Left cardiac atrium (tissue), 4 donors: ENCODE measurements around the gene ARHGAP29. TPM values are rescaled to one million over a fixed set of nuclear protein-coding genes. Genes with fewer than 3 reads are reported as not detected.

ENCODE experiments used
- ATAC-seq, 2 donors: fragments of 200-7000 bp; cut with Tn5 transposase; one replicate each; pipeline ENCODE4 v1.9.1; 2020; ENCODE audit warnings: mild to moderate bottlenecking in 2 of 2, moderate library complexity in 2 of 2
- DNase-seq: peaks from one replicate; pipeline ENCODE4 v3.0.0-alpha.2; 2020
- intact Hi-C, 2 donors: fragments of 100-400 bp; cut with DNase I; formaldehyde crosslinking; loops; one replicate each; pipeline versions ENCODE4 v1.14.1 to v1.15.1; 2022 to 2023
- total RNA-seq, 2 donors: library from RNA; stranded (reverse); fragmentation: NEBNext Ultra II Directional; extraction: Animal tissue kit (Norgen Biotek cat#: 25700); gene quantifications; one replicate each; pipeline ENCODE4 v1.2.1, GENCODE V29; 2021
- donor health status: DM: no; HTN: yes; CAD: no.
- donor health status: DM: no; HTN: yes; CAD: no; lungs with severe emphysema.
- donor health status: DM: yes; HTN: yes; CAD: no.
- donor health status: Dilated cardiomyopathy.

Gene ARHGAP29
- total RNA-seq, 2 donors from 2014 or later = 29.4 to 38.9 TPM

- DNase-seq = no peak
- peak in 1 of 2 donors; percentile 53 for ATAC-seq
- intact Hi-C loops = no loop called here
Observed at GRCh38 chr1:94265906-94266305, 28.5 kb upstream of the ARHGAP29 start.

DNA sequence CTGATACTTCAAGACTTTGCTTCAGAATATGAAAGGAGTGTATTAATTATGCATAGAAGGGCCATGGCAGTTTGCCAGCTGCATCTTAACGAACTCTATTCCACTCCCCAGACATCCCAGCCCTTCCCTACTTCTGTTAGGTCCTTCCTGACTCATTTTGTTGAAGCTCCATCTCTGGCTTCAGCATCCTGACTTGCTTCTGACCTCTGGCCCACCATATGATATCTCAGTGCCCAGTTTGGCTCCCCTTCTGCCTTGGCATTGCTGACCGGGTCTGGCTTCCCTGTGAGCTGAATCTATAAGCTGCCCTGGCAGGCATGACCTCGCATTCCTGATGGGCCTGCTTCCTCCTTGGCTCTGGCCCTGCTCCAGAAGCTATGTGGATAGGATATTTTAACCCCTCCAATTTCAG is 27.6 kb upstream of the ARHGAP29 start:
- intact Hi-C loops = no loop called here
- ATAC-seq (no peak), DNase-seq (no peak)

DNA sequence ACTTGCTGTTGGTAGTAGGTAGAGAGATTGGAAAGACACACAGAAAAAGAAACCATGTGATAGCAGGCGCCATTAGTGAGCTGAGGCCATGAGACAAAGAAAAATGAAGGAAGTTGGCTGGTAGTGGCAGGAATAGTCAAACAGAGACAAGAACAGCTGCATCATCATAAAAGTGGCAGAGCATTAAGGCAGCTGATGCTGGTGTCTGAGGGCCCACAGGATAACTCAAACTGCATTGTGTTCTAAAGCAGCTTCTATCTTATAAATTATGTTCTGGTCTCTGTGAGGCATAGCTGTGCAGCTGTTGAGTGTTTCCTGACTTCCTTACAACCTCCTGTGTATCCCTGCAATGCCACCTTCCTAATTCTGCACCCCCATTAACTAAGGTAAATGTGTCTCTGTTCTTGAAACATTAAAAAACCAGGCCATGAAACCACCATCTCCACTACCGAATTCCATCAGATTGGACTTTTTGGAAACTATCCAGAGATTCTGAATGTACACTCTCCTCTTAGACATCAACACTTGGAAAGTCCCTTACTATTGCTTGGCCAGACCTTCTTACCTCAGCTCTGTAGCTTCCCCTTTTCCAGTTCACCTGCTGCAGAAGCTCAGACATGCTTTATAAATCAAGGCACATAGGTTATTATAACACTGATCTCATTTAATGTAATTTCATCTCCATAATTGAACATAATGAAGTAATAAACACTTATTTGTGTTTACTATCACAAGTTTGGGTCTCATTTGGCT is 23.4 kb upstream of the ARHGAP29 start:
- intact Hi-C loops = no loop called here
- no peak for ATAC-seq
- no peak for DNase-seq

DNA sequence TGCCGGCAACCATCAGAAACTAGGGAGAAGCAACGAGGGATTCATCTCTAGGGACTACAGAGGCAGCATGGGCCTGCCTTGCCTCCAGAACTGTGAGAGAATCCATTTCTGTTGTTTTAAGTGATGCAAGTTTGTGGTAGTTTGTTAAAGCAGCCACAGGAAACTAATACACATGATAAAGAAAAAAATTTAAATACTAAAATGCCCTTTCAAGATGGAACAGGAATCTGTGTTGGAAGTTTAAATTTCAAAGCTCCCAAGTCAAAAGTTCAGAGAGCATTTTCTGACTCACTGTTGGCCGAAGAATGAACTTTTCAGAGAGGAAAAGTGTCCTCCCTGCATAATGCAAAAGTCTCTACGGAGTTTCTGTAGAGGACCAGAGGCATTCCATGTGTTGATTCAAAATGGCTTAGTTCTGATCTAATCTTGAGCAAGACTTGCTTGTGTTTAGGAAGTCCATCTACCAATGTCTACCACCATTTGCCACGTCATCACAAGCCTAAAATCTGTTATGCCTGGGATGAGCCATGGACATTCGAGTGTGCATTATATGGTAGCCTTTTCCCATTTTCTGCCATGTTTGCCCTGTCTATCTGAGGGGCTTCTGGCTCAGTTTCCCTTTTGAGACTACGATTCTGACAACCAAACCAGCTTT is 22.4 kb upstream of the ARHGAP29 start:
- DNase-seq (no peak), ATAC-seq (no peak)
- intact Hi-C loops = no loop called here

GRCh38 chr1:94258873-94259331 is 21.5 kb upstream of the ARHGAP29 start:
- DNase-seq (peak; percentile 71), ATAC-seq (peak; percentile 55 to 88)
- intact Hi-C loops = no loop called here

- intact Hi-C loops = no loop called here
- no peak for DNase-seq
- ATAC-seq = no peak
Observed at GRCh38 chr1:94257444-94257843, 20.1 kb upstream of the ARHGAP29 start.

GRCh38 chr1:94255476-94255875 is 18.1 kb upstream of the ARHGAP29 start:
- intact Hi-C loops = no loop called here
- no peak for DNase-seq
- ATAC-seq = no peak

DNA sequence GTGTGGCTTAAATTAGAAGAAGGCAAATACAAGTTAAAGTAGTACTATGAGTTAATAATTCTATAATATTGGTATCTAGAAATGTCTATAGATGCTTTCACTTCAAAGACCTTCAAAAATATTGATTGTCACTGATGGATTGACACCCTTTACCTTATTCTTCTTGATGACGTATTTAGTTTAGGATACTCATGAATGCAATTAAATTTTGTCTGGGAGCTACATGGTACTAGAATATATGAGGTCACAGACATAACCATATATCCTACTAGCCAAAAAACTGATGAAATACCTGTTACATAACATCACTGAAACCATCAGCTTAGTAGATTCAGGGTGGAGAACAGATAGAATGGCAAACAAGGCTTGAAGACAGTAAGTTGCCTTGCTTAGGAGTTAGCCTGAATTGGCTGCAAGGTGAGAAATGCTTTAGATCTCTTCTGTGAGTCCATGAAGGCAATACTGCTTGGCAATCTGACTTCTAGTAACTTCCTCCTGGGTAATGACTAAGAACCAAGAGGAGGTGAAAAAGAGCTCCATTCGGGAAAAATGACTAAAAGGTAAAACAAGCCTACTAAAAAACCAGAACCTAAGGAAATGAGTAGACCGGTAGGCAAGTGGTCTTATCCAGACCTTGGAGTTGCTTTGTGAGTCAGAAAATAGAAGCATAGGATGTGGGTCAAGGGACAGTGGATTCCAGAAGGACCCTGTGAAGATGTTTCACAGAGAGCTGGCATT is 16.9 kb upstream of the ARHGAP29 start:
- ATAC-seq (no peak), DNase-seq (no peak)
- intact Hi-C loops = no loop called here

GRCh38 chr1:94253456-94254017 is 16.2 kb upstream of the ARHGAP29 start:
- DNase-seq (no peak), ATAC-seq (no peak)
- intact Hi-C loops = no loop called here

DNA sequence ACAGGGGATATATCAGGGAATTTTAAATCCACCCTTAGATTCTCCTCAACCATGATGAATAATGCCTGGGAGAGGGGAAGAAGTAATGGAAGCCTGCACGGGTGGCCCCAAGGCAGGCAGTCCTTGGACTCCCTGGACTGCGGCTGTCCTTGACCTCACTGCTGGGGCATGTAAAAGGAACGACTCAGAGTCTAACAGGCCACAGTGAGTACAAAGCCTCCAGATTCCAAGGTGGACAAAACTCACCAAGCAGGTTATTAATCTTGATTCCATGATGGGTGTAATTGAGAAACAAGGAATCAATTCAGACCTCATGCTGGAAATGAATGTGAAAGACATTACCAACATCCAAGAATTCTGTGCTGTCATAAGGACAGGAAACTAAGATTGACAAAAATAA is 13.0 kb upstream of the ARHGAP29 start:
- ATAC-seq (no peak), DNase-seq (no peak)
- intact Hi-C loops = no loop called here

GRCh38 chr1:94248956-94249688 is 11.7 kb upstream of the ARHGAP29 start:
- DNase-seq (no peak), ATAC-seq (no peak)
- intact Hi-C loops = no loop called here

DNA sequence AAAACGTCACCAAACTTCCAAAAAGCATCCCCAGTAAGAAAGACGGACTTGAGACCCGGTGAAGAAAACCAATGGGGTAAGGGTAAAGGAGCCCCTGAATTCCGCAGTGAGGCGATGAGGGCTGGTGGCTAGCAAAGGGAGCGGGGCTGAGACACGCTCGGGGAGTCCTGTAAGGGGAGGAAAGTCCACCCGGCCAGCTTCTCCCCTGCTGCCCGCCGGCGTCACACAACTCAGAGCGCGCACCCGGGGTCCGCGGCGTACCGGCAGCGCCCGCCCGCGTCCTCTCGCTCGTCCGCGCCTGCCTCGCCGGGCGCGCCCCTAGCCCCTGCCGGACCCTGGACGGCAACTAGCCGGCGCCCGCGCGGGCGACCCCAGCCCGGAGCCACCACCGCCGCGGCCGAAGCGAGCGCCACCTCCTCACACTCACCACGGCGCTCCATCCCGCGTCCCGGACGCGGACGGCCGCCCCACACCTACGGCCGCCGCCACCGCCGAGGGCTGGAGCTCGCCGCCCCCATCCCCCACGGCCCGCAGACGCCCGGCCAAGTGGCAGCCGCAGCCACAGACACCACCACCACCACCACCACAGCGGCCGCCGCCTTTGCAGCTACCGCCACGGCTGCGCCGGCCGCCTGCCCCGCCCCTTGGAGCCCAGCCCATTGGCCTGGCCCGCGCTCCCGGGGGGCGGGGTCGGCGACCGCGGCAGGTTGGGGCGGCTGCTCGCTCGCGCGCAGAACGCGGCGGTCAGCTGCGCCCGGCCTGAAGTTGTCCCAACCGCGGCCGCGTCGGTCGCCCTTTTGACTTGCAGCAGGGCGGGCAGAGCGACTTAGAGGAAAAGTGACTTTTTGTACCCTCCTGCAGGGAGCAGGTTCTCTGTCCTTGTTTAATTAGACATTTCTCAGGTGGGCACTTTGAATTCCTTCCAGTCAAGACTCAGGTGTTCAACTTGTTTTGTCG is 10.0 kb upstream of the ARHGAP29 start:
- ATAC-seq = peak; percentile 95 to 97
- DNase-seq = peak; percentile 89
- intact Hi-C loops = no loop called here

GRCh38 chr1:94246692-94247137 is 9.3 kb upstream of the ARHGAP29 start:
- no peak for DNase-seq
- intact Hi-C loops = no loop called here
- peak; percentile 20 to 49 for ATAC-seq

DNA sequence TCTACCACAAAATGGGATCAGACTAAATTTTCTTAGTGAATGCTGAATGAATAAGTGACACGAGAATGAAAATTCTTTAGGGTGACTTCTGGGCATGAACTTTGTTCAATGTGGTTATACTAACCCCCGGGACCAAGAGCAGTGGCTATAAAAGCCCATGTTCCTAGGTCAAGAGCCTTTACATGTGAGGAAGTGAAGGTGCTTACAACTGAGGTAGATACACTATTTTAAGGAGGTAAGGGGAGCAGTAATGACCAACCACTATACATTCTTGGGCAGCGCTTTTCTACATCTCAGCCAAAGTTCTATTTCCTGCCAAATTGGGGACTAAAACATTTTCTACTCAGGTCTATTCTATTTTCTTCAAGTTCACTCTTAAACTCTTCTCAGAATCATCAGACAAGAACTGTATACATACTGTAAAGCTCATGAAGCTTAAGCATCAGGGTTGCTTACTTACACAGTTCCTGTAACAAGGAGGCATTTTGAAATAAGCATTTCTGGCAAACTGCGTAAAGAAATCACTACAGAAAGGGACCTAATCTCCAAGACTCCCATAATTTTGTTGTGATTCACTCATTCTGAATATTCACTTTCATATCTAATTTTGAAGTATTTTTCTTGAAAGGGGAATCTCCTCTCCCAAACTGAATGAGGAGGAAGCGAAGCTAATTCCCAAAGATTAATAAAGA is 8.5 kb upstream of the ARHGAP29 start:
- intact Hi-C loops = no loop called here
- ATAC-seq (no peak), DNase-seq (no peak)

DNA sequence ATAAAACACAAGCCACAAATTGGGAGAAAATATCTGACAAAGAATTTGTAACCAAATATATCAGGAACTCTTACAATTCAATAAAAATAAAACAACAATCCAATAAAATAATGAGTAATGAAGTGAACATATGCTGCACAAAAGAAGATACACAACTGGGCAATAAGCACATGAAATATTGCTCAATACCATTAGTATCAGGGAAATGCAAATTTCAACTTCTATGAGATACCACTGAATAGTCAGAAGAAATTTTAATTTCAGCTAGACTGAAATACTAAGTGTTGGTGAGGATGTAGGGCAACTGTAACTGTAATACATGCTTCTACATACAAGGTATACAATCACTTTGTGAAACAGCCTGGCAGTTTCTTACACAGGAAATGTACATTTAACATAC is 7.4 kb upstream of the ARHGAP29 start:
- DNase-seq (no peak), ATAC-seq (no peak)
- intact Hi-C loops = loop anchor here in 1 of 2 donors (5.0 kb wide), 1 partner anchor 183 kb away; no protein-coding TSS in a partner anchor

DNA sequence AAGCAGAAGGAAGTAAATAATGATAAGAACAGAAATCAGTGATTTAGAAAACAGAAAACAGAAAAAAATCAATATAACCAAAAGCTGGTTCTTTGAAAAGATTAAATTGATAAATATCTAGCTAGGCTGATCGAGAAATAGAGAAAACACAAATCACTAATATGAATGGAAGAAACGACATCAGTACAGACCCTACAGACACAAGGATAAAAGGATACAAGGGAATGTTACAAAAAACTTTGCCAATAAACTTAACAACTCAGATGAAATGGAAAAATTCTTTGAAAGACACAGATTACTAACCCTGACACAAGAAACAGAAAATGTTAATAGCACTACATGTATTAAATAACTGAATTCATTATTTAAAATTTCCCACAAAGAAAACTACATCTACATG is 6.3 kb upstream of the ARHGAP29 start:
- ATAC-seq (no peak), DNase-seq (no peak)
- intact Hi-C loops = loop anchor here in 1 of 2 donors (5.0 kb wide), 1 partner anchor 181 kb away; no protein-coding TSS in a partner anchor

- ATAC-seq = no peak
- intact Hi-C loops = loop anchor here in 1 of 2 donors (5.0 kb wide), 1 partner anchor 179 kb away; no protein-coding TSS in a partner anchor
- DNase-seq = no peak
Observed at GRCh38 chr1:94240822-94241221, 3.4 kb upstream of the ARHGAP29 start.
